Osteocyte (in vitro differentiated cells): Measurements from ENCODE around the gene ZMIZ2. TPM values are rescaled to one million over a fixed set of nuclear protein-coding genes. Genes with fewer than 3 reads are reported as not detected.

Experiments used
- DNase-seq: peaks from one replicate; pipeline ENCODE4 v3.0.0; 2021; ENCODE audit warnings: mixed read lengths; ENCODE audit not compliant: unreplicated experiment; ENCODE audit errors: extremely low spot score
- H3K27ac Mint-ChIP-seq: one replicate; pipeline ENCODE4 v1.8.0; 2021; ENCODE audit warnings: mild to moderate bottlenecking, mixed read lengths; ENCODE audit not compliant: unreplicated experiment
- H3K27me3 Mint-ChIP-seq: one replicate; pipeline ENCODE4 v1.8.0; 2021; ENCODE audit warnings: mixed read lengths; ENCODE audit not compliant: unreplicated experiment
- H3K36me3 Mint-ChIP-seq: one replicate; pipeline ENCODE4 v1.8.0; 2021; ENCODE audit warnings: mixed read lengths; ENCODE audit not compliant: unreplicated experiment
- H3K4me1 Mint-ChIP-seq: one replicate; pipeline ENCODE4 v1.8.0; 2021; ENCODE audit warnings: mixed read lengths; ENCODE audit not compliant: unreplicated experiment
- H3K4me3 Mint-ChIP-seq: one replicate; pipeline ENCODE4 v1.8.0; 2021; ENCODE audit warnings: mild to moderate bottlenecking, moderate library complexity, mixed read lengths; ENCODE audit not compliant: unreplicated experiment
- H3K9me3 Mint-ChIP-seq: one replicate; pipeline ENCODE4 v1.8.0; 2021; ENCODE audit warnings: mixed read lengths; ENCODE audit not compliant: unreplicated experiment
- CTCF ChIP-seq: fragments of 200-600 bp; sonication (generic); IDR thresholded peaks from 2 replicates; pipeline ENCODE4 v1.5.0; 2021; ENCODE audit warnings: antibody characterized with exemption, mild to moderate bottlenecking, moderate library complexity
- total RNA-seq: library from RNA; stranded (reverse); gene quantifications from 2 replicates; pipeline ENCODE4 v1.2.1, GENCODE V29; 2021

Gene ZMIZ2
- total RNA-seq, 1 donor from 2014 or later = 96.4 TPM

GRCh38 chr7:44775383-44776107 lies 26.9 kb downstream of the ZMIZ2 start:
- no peaks in the 10 kb centered on the region for H3K9me3 Mint-ChIP-seq
- no peak for TF ChIP-seq CTCF
- no peaks in the 10 kb centered on the region for H3K36me3 Mint-ChIP-seq
- no peak overlapping the region for H3K27ac Mint-ChIP-seq
- no peaks in the 10 kb centered on the region for H3K27me3 Mint-ChIP-seq
- no peaks in the 10 kb centered on the region for H3K4me1 Mint-ChIP-seq
- no peak for DNase-seq
- H3K4me3 Mint-ChIP-seq = no peak overlapping the region

- no peaks in the 10 kb centered on the region for H3K4me1 Mint-ChIP-seq
- no peaks in the 10 kb centered on the region for H3K36me3 Mint-ChIP-seq
- H3K27me3 Mint-ChIP-seq = no peaks in the 10 kb centered on the region
- no peak for DNase-seq
- no peak overlapping the region for H3K4me3 Mint-ChIP-seq
- TF ChIP-seq CTCF = no peak
- no peak overlapping the region for H3K27ac Mint-ChIP-seq
- H3K9me3 Mint-ChIP-seq = no peaks in the 10 kb centered on the region
Observed at GRCh38 chr7:44776211-44776610, 27.6 kb downstream of the ZMIZ2 start.

- peaks cover 9% of the 10 kb centered on the region for H3K9me3 Mint-ChIP-seq
- peaks cover 3% of the 10 kb centered on the region for H3K36me3 Mint-ChIP-seq
Observed at GRCh38 chr7:44782460-44782859, 33.8 kb downstream of the ZMIZ2 start.

GRCh38 chr7:44783407-44783806 lies 34.8 kb downstream of the ZMIZ2 start:
- H3K27ac Mint-ChIP-seq = no peak overlapping the region
- DNase-seq = no peak
- H3K9me3 Mint-ChIP-seq = peaks cover 9% of the 10 kb centered on the region

More at GRCh38 chr7:44782460-44782859, 33.8 kb downstream of the ZMIZ2 start:
- Mint-ChIP-seq H3K4me1 (no peaks in the 10 kb centered on the region), H3K27ac (no peak overlapping the region), H3K27me3 (no peaks in the 10 kb centered on the region), H3K4me3 (no peak overlapping the region)
- DNase-seq = no peak
- TF ChIP-seq CTCF = no peak

More at GRCh38 chr7:44783407-44783806, 34.8 kb downstream of the ZMIZ2 start:
- no peaks in the 10 kb centered on the region for H3K4me1 Mint-ChIP-seq
- H3K36me3 Mint-ChIP-seq = peaks cover 3% of the 10 kb centered on the region
- TF ChIP-seq CTCF = no peak
- H3K27me3 Mint-ChIP-seq = no peaks in the 10 kb centered on the region
- no peak overlapping the region for H3K4me3 Mint-ChIP-seq
